NB4 (cell line): ENCODE measurements around the gene ADPRH.

Experiments used
- MYC ChIP-seq: IDR thresholded peaks from 2 replicates; pipeline ENCODE4 v1.6.1; 2011; ENCODE audit warnings: low read depth, low read length
- POLR2A ChIP-seq: IDR thresholded peaks from 2 replicates; pipeline ENCODE4 v1.6.1; 2011; ENCODE audit warnings: mild to moderate bottlenecking; ENCODE audit not compliant: insufficient read length; ENCODE audit errors: extremely low read depth
- TF ChIP-seq, protein P1 (sequence below): IDR thresholded peaks from one replicate; pipeline ENCODE4 v1.5.1; 2012; ENCODE audit warnings: low read depth, low read length

DNA sequence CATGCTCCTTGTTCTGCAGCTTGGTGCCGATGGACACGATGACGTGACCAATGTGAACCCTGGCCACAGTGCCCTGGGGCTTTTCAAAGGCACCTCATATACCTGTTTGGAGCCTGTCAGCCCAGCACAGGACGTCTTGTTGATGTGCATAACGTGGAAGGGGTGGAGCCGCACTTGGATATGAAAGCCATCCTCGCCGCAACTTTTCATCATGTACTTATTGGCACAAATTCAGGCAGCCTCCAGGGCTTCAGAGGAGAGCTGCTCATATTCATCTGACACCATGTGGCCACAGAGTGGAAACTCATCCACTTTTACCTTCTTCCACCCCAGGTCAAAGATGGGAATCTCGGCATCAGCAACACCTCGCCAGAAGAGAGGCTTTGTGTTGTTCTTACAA is 56.4 kb downstream of the ADPRH start:
- TF ChIP-seq, protein P1, sequence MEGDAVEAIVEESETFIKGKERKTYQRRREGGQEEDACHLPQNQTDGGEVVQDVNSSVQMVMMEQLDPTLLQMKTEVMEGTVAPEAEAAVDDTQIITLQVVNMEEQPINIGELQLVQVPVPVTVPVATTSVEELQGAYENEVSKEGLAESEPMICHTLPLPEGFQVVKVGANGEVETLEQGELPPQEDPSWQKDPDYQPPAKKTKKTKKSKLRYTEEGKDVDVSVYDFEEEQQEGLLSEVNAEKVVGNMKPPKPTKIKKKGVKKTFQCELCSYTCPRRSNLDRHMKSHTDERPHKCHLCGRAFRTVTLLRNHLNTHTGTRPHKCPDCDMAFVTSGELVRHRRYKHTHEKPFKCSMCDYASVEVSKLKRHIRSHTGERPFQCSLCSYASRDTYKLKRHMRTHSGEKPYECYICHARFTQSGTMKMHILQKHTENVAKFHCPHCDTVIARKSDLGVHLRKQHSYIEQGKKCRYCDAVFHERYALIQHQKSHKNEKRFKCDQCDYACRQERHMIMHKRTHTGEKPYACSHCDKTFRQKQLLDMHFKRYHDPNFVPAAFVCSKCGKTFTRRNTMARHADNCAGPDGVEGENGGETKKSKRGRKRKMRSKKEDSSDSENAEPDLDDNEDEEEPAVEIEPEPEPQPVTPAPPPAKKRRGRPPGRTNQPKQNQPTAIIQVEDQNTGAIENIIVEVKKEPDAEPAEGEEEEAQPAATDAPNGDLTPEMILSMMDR = no peak
- TF ChIP-seq POLR2A (no peak), MYC (no peak)
